Mesenteric fat pad (tissue), 1 donor: ENCODE data around the gene NOVA2. TPM values are rescaled to one million over a fixed set of nuclear protein-coding genes. Genes with fewer than 3 reads are reported as not detected.
"Not testable (repeated sequence)": the region's sequence is repeated elsewhere in the genome, so short reads cannot be mapped to it uniquely, and the experiment has no call there.

Experiments used
- DNase-seq: peaks from one replicate; pipeline ENCODE4 v3.0.0-alpha.2; 2020; ENCODE audit warnings: low spot score
- microRNA-seq: library from miRNA; unstranded; fragments of <30 nt; microRNA quantifications from one replicate; pipeline ENCODE4 v1.2.0, GENCODE V29; 2020; ENCODE audit warnings: borderline number of aligned reads
- total RNA-seq: library from RNA; stranded (reverse); fragmentation: NEBNext Ultra II Directional; extraction: Animal tissue kit (Norgen Biotek cat#: 25700); gene quantifications from one replicate; pipeline ENCODE4 v1.2.1, GENCODE V29; 2021
- donor health status: DM: yes; HTN: yes; CAD: no.

NOVA2 gene
- total RNA-seq, 1 donor from 2014 or later, result 15.4 TPM

DNA sequence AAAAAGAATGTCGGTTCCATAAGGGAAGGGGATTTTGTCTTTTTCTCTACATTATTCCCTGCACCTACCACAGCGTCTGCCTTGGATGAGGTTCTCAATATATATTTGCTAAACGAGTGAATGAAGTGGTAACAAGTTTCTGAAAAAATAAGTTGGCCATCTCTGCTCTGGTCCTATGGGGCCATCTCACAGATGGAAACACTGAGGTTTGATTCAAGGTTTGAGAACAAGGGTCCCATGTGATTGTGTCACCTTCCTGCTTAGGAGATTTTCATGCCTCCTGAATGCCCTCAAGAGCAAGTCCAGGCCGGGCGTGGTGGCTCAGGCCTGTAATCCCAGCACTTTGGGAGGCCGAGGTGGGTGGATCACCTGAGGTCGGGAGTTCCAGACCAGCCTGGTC is 74.4 kb downstream of the NOVA2 start:
- no peak for DNase-seq

DNA sequence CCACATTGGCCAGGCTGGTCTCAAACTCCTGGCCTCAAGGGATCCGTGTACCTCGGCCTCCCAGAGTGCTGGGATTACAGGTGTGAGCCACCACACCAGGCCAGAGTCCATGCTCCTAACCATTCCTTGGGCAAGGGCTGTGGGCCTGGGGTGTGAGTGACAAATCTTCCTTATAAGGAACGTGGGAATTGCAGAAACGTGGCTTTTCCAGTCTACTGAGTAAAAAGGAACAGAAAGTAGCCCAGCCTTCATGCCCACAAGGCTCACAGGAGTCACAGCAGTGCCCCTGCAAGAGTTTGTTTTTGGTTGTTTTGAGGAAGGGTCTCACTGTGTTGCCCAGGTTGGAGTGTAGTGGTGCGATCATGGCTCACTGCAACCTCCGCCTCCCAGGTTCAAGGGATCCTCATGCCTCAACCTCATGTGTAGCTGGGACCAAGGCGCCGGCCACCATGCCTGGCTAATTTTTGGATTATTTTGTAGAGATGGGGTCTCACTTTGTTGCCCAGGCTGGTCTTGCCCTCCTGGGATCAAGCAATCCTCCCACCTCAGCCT is 76.3 kb downstream of the NOVA2 start:
- DNase-seq, result no peak

DNA sequence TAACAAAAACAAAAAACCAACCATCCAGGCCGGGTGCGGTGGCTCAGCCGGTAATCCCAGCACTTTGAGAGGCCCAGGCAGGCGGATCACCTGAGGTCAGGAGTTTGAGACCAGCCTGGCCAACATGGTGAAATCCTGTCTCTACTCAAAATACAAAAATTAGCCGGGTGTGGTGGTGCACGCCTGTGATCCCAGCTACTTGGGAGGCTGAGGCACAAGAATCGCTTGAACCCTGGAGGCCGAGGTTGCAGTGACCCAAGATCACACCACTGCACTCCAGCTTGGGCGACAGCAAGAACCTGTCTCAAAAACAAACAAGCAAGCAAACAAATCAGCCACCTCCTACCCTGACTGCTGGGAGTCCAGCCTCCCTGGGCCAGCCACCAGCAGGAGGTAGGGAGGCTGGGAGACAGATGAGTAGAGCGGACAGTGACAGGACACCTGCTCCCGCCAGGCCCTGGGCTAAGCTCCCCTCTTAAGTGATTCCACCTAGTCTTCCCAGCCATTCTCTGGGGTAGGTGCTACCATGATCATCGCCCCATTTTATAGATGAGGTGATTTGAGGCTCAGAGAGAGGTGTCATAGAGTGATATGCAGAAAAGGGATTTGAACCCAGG is 77.6 kb downstream of the NOVA2 start:
- DNase-seq, result not testable (repeated sequence)

DNA sequence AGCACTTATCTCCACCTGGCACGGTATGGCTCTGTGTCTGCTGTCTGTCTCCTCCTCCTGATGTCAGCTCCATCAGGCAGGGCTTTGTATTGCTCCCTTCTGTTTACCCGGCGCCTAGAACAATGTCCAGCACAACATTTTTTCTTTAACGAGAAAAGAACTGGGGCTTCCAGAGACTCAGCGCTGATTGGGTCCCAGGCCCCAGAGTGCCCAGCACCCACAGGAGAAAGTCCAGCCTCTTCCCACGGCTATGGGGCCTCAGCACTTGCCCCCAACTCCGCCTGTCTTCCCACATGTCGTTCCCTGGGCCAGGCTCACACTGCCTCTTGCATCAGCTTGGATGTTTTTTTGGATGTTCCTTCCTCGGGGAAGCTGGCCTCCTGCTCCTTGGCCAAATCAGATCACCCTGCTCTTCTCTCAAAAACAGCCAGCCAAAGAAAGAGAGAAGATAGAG is 78.1 kb downstream of the NOVA2 start:
- no peak for DNase-seq

DNA sequence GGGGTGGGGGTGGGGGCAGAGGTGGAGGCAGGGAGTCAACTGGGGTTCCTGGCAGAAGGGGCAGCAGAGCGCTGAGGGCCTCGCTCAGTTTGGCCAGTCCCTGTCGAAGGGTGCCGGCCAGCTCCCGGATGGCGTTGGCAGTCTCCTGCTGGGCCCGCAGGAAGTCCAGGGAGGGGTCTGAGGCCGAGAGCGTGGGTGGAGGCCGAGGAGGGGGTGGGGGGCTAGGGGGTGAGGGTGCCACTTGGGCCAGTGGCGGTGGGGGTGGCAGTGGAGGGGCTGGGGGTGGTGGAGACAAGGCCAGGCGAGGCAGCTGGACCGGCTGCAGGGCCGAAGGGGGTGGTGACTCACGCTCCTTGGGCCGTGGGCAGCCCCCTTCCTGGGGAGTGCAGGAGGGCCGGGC is 82.8 kb downstream of the NOVA2 start:
- no peak for DNase-seq

DNA sequence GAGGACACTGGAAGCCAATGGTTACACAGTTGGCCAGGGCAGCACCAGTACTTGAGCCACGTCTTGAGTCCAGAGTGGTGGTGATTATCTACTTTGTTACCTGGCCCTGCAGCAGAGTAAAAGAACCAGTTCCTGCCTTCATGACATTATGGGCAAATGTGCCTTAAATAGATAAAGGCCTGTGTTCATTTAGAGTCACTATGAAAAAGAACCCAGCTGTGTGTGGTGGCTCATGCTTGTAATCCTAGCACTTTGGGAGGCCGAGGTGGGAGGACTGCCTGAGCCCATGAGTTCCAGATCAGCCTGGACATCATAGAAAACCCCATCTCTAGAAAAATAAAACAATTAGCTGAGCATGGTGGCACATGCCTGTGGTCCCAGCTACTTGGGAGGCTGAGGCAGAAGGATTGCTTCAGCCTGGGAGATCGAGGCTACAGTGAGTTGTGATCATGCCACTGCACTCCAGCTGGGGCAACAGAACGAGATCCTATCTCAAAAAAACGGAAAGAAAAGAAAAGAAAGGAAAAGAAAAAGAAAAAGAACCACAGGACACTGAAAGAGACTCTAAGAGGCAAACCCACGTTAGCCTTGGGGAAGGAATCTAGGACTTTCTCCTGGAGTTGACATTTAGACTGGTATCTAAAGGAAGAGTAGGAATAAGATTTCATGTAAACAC is 84.3 kb downstream of the NOVA2 start:
- no peak for DNase-seq

DNA sequence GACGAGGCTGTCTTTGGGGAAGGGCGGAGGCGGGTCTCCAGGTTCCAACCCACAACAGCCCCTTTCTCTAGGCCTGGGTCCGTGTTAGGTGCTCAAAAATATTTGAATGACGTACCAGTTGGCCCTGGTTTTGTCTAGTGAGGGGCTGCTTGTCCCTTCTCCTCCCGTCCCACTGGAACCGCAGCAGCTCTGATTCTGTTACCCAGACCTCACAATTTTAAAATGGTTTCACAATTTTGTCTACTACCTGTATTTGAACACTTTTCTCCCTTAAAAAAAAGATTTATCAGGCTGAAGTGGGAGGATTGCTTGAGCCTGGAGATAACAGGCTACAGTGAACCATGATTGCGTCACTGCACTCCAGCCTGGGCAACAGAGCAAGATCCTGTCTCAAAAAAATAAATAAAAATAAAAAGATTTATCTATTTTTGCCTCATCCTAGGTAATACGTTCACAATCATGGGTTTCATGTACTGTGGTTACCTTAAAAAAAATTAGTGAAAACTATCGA is 86.4 kb downstream of the NOVA2 start:
- no peak for DNase-seq

DNA sequence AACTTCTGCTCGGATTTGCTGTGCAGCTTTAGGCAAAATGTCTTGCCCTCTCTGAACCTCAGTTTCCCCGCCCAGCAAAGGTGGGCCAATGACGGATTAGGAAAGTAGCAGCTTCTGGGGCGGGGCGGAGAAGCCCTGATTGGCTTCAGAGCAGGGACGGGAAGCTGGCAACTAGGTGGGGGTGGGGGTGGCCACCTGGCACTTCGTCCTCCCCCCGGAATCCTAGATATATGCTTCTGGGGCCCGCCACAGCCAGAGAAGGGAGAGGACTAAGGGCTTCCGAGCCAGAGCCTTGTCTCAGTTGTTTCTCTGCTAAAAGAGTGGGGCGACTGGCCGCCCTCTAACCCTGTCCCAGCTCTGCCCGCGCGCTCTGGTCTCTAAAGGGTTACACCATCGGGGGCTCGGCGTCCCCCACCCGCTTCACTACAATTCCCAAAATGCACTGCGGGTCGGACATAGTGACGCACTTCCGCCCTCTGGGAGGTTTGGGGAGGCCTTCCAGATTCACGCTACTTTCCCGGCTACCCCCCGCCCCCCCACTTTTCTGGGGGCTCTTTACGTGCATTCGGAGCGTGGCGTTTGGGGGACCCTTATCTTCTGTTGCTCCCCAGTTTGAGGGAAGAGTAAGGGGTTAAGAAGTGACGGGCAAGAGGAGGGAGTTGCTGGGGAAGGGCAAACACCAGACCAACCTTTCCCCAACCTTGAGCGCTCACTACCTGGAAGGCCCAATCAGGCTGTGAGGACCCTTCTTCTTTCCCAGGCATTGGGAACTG is 87.1 kb downstream of the NOVA2 start:
- DNase-seq, result peak; percentile 96

DNA sequence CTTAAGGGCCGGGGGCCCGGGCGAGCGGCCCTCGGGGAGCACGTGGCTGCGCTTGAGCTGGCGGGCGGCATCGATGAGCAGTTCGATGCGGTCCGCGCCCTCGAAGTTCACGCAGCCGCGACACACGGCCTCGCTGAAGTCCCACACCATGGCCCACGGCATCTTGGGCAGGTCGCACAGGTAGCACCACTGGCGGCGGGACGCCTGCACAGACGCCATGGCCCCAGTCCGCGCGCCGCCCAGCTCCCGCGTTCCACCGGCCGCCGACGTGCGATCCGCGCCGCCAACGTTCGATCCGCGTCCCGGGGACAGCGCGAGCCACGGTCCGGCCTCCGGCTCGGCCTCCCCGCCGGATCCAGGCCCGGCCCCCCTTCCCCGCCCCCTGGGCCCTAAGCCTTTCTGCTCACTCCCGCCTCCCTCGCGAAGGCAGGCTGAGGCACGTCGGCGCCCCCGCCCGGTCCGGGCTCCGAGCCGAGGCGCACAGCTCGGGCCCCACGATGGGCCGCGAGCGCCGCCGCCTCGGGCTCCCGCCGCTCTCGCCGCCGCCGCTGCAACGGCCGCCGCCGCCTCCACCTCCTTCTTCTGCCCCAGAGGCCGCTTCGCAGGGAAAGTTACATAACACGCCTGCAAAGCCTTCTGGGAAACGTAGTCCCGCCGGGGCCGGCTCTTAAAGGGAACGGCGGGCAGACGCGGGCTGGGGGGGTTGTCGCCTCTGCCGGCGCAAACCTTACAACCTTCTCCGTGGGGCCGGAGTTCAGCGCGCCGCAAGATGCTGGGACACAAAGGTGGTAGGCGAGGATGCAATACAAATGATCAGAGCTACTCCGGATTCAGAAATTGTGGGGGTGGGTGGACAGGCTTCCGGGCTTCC is 87.9 kb downstream of the NOVA2 start, which contains the start of gene IRF2BP1:
IRF2BP1 (minus strand) TSS at position 586 of the 871 bp plus-strand sequence; CDS start at position 219, 367 bp downstream.
- DNase-seq, result peak; percentile 96

DNA sequence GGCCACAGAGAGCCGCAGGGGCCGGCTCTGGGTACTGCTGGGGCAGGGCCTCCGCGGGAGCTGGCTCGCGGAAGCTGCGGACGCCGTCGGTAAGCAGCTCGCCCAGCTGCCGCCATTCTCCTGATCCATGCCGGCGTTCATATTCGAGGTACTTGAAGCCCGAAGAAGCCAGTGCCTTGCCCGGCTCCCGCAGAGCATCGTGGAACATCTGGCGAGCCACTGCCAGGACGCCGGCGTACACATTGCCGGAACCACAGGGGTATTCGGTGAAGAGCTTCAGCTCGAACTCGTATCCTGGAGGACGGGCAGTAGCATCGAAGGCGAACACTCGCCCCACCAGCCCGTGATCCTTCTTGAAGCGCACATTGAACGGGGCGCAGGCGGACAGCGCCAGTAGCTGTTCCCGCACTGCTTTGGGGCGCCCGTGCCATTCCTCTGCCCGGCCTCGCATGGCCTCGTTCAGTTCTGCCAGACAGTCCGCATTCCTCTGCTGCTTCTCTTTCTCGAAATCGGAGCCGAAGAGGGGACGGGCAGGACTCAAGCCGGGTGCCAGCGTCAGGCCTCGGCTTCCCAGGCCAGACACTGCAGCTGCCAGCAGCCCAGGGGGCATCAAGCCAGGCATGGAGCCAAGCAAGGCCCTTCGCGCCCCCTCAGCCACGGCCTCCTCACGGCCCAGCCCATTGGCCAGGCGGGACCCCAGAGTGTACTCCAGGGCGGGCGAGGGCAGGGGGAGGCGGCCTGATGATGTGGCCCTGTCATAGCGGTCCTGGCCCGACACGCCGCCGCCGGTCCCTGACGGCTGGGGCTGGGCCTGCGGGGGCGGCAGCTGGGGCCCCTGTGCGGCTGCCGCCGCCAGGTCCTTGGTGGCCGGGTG is 88.7 kb downstream of the NOVA2 start:
- no peak for DNase-seq

DNA sequence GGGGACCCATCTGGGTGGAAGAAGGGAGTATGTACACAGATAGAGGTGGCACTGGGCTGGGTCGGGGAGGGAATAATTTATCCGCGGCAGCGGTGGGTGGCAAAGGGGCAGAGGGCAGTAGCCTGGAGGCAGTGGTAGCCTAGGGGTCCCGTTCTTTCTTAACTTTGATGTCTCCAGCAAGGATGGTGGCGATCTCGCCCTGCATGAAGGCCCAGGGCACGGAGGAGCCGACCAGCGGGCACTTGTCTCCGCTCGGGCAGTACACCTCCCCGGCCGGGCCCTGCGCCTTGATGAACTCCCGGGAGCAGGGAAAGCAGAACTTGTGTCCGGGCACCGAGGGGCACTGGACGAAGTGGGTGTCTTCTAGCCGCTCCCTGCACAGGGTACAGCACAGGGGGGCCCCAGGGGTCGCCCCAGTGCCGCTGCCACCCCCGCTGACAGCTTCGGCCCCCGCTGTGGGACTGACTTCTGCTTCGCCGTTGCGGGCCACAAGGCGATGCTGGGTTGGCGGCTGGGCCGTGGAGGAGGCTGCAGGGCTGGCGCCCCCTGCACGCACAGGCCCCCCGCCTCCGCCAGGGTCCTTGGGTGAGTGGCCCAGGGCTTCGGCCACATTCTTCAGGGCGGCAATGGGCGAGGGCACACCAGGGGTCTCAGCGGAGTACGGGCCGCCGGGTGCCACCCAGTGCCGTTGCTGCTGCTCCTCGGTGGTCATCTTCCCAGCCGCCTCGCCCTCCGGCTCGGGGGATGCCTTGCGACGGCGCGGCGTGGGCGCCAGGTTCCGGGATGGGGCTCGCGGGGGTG is 89.6 kb downstream of the NOVA2 start:
- DNase-seq, result no peak

Small RNA genes lying within 50 kb of the gene (microRNA-seq; reads per million reads assigned to microRNA genes)
- gene MIR769, result 134 reads per million, percentile 50 among the genes with 10 or more reads in this experiment

Other genes with a start within 250 kb of the NOVA2 start
- 12.8 TPM for gene FBXO46, start 243.0 kb downstream of the NOVA2 start, total RNA-seq
- not detected for gene MEIOSIN, start 240.4 kb downstream of the NOVA2 start, total RNA-seq
- 18.0 TPM for gene SIX5, start 204.6 kb downstream of the NOVA2 start, total RNA-seq
- 37.5 TPM for gene DMPK, start 191.4 kb downstream of the NOVA2 start, total RNA-seq
- gene DMWD, start 181.0 kb downstream of the NOVA2 start, total RNA-seq, result 57.2 TPM
- gene RSPH6A, start 158.6 kb downstream of the NOVA2 start, total RNA-seq, result not detected
- gene SYMPK, start 110.7 kb downstream of the NOVA2 start, total RNA-seq, result 52.8 TPM
- not detected for gene FOXA3, start 109.5 kb downstream of the NOVA2 start, total RNA-seq
- 14.0 TPM for gene IRF2BP1, start 87.7 kb downstream of the NOVA2 start, total RNA-seq
- 10.2 TPM for gene MYPOP, start 71.3 kb downstream of the NOVA2 start, total RNA-seq
- gene NANOS2, start 59.1 kb downstream of the NOVA2 start, total RNA-seq, result not detected
- 9.8 TPM for gene CCDC61, start 21.6 kb upstream of the NOVA2 start, total RNA-seq
- 1.6 TPM for gene PGLYRP1, start 49.2 kb upstream of the NOVA2 start, total RNA-seq
- not detected for gene IGFL4, start 67.1 kb upstream of the NOVA2 start, total RNA-seq
- not detected for gene IGFL3, start 150.8 kb upstream of the NOVA2 start, total RNA-seq
- not detected for gene IGFL2, start 174.4 kb upstream of the NOVA2 start, total RNA-seq